Small intestine (tissue), 7 donors: ENCODE data around the gene NKIRAS2. TPM values are rescaled to one million over a fixed set of nuclear protein-coding genes. Genes with fewer than 3 reads are reported as not detected.

ENCODE experiments used
- DNase-seq, 2 donors: peaks; one replicate each; pipeline versions ENCODE4 v3.0.0 to v3.0.0-alpha.2; 2013
- FAIRE-seq: peaks from 2 replicates; lab custom pipeline; 2012; peaks lifted over from hg19 to GRCh38; lab: Jason Lieb, UNC
- H3K27ac ChIP-seq, 3 donors: one replicate each; pipeline ENCODE4 v1.5.1; 2013; ENCODE audit warnings: low read length in 2 of 3, mild to moderate bottlenecking in 2 of 3, control low read depth in 1 of 3, inconsistent platforms in 1 of 3, low read depth in 1 of 3, moderate library complexity in 1 of 3
- H3K27me3 ChIP-seq, 3 donors: one replicate each; pipeline ENCODE4 v1.6.1; 2013; ENCODE audit warnings: low read length in 3 of 3, inconsistent platforms in 1 of 3; ENCODE audit not compliant: control insufficient read depth in 3 of 3, insufficient read depth in 3 of 3
- H3K36me3 ChIP-seq, 3 donors: one replicate each; pipeline ENCODE4 v1.6.1; 2013; ENCODE audit warnings: low read length in 3 of 3, inconsistent platforms in 1 of 3, low read depth in 1 of 3, mild to moderate bottlenecking in 1 of 3, moderate library complexity in 1 of 3; ENCODE audit not compliant: control insufficient read depth in 3 of 3, insufficient read depth in 2 of 3
- H3K4me1 ChIP-seq, 3 donors: one replicate each; pipeline ENCODE4 v1.6.1; 2013; ENCODE audit warnings: low read length in 2 of 3, inconsistent platforms in 1 of 3, low read depth in 1 of 3, mild to moderate bottlenecking in 1 of 3, moderate library complexity in 1 of 3; ENCODE audit not compliant: control insufficient read depth in 3 of 3, insufficient read depth in 2 of 3
- H3K4me3 ChIP-seq, 3 donors: one replicate each; pipeline ENCODE4 v1.5.1; 2013; ENCODE audit warnings: low read length in 3 of 3, control low read depth in 1 of 3, inconsistent platforms in 1 of 3, low read depth in 1 of 3, mild to moderate bottlenecking in 1 of 3, moderate library complexity in 1 of 3
- H3K9me3 ChIP-seq, 2 donors: one replicate each; pipeline ENCODE4 v1.6.1; 2013; ENCODE audit warnings: low read depth in 1 of 2, low read length in 1 of 2; ENCODE audit not compliant: control insufficient read depth in 2 of 2, insufficient read depth in 1 of 2
- WGBS, 3 donors: extraction: QIAGEN DNeasy Blood & Tissue Kit; methylation state at CpG; one replicate each; pipeline ENCODE4 v1.1.7; 2013; 5-methylcytosine and 5-hydroxymethylcytosine counted together
- polyA plus RNA-seq, 4 donors: library from polyadenylated mRNA; stranded (reverse) in 3 of 4; unstranded in 1 of 4; fragments of 200-250 nt in 3 of 4; fragments of 120-200 nt in 1 of 4; gene quantifications; one replicate each; pipeline versions ENCODE4 v1.2.1 to v1.2.3, GENCODE V29; 2013
- donor health status: healthy with polysubstance abuse.
- donor health status: control.
- donor health status: control.
- donor health status: Bipolar disorder and iron deficiency.
- donor health status: healthy.

Gene NKIRAS2
- polyA plus RNA-seq, 4 donors = 21.1 to 38.8 (median 26.1) TPM

- FAIRE-seq (no peak), DNase-seq (no peak)
- peaks cover 0 to 11% (median 0%) of the 10 kb centered on the region in 3 donors for H3K36me3 ChIP-seq
- 70 to 74% (median 71%) methylated on average over 5 of the region's 5 CpGs for WGBS, 3 donors
- H3K9me3 ChIP-seq = no peaks in the 10 kb centered on the region
- no peaks in the 10 kb centered on the region for H3K4me1 ChIP-seq
- no peak overlapping the region for H3K27ac ChIP-seq
- H3K4me3 ChIP-seq = no peak overlapping the region
- H3K27me3 ChIP-seq = peaks cover 0 to 13% (median 4%) of the 10 kb centered on the region in 3 donors
These were observed 18.5 kb downstream of the NKIRAS2 start for GRCh38 chr17:42038221-42038973.

GRCh38 chr17:42039794-42040763, 20.2 kb downstream of the NKIRAS2 start:
- H3K4me3 ChIP-seq = peak overlapping the region in 1 of 3 donors; percentile 12
- peaks cover 0 to 13% (median 0%) of the 10 kb centered on the region in 3 donors for H3K36me3 ChIP-seq
- no peaks in the 10 kb centered on the region for H3K4me1 ChIP-seq
- H3K9me3 ChIP-seq = no peaks in the 10 kb centered on the region
- DNase-seq (peak in 1 of 2 donors; percentile 39), FAIRE-seq (no peak)
- H3K27me3 ChIP-seq = peaks cover 0 to 13% (median 4%) of the 10 kb centered on the region in 3 donors
- no peak overlapping the region for H3K27ac ChIP-seq
- WGBS, 3 donors = 39 to 51% (median 41%) methylated on average over 61 to 77 of the region's 77 CpGs

- Histone ChIP-seq H3K27me3 (peaks cover 0 to 13% (median 4%) of the 10 kb centered on the region in 3 donors), H3K36me3 (peaks cover 0 to 14% (median 0%) of the 10 kb centered on the region in 3 donors), H3K4me3 (no peak overlapping the region), H3K4me1 (no peaks in the 10 kb centered on the region), H3K27ac (no peak overlapping the region), H3K9me3 (no peaks in the 10 kb centered on the region)
- DNase-seq (no peak), FAIRE-seq (no peak)
- WGBS, 3 donors = 94 to 97% (median 96%) methylated on average over 10 of the region's 10 CpGs
These were observed 20.9 kb downstream of the NKIRAS2 start for GRCh38 chr17:42040818-42041217.

GRCh38 chr17:42041619-42042018, 21.7 kb downstream of the NKIRAS2 start:
- Histone ChIP-seq H3K9me3 (no peaks in the 10 kb centered on the region), H3K27me3 (peaks cover 0 to 13% (median 4%) of the 10 kb centered on the region in 3 donors), H3K36me3 (peaks cover 0 to 16% (median 0%) of the 10 kb centered on the region in 3 donors), H3K4me3 (no peak overlapping the region), H3K4me1 (no peaks in the 10 kb centered on the region), H3K27ac (no peak overlapping the region)
- FAIRE-seq = no peak
- DNase-seq = no peak

- H3K27me3 ChIP-seq = peaks cover 0 to 13% (median 4%) of the 10 kb centered on the region in 3 donors
- peaks cover 0 to 16% (median 0%) of the 10 kb centered on the region in 3 donors for H3K36me3 ChIP-seq
- H3K4me1 ChIP-seq = no peaks in the 10 kb centered on the region
- 89 to 91% (median 89%) methylated on average over 20 of the region's 20 CpGs for WGBS, 3 donors
- H3K27ac ChIP-seq = no peak overlapping the region
- H3K9me3 ChIP-seq = no peaks in the 10 kb centered on the region
- no peak overlapping the region for H3K4me3 ChIP-seq
- FAIRE-seq (no peak), DNase-seq (no peak)
These were observed 22.9 kb downstream of the NKIRAS2 start for GRCh38 chr17:42042598-42043319.

- DNase-seq (no peak), FAIRE-seq (no peak)
- Histone ChIP-seq H3K4me3 (no peak overlapping the region), H3K9me3 (no peaks in the 10 kb centered on the region), H3K4me1 (peaks cover 0 to 7% (median 0%) of the 10 kb centered on the region in 3 donors), H3K36me3 (peaks cover 0 to 16% (median 0%) of the 10 kb centered on the region in 3 donors), H3K27me3 (no peaks in the 10 kb centered on the region), H3K27ac (no peak overlapping the region)
- WGBS, 3 donors = 86 to 89% (median 88%) methylated on average over 1 of the region's 1 CpG
These were observed 25.8 kb downstream of the NKIRAS2 start for GRCh38 chr17:42045719-42046118.

- H3K27me3 ChIP-seq = peaks cover 0 to under 1% (median 0%) of the 10 kb centered on the region in 3 donors
- H3K4me1 ChIP-seq = peaks cover 0 to 7% (median 0%) of the 10 kb centered on the region in 3 donors
- H3K9me3 ChIP-seq = no peaks in the 10 kb centered on the region
- no peak for DNase-seq
- FAIRE-seq = no peak
- 85% methylated on average over 12 of the region's 12 CpGs for WGBS, 3 donors
- peaks cover 0 to 16% (median 0%) of the 10 kb centered on the region in 3 donors for H3K36me3 ChIP-seq
- H3K27ac ChIP-seq = no peak overlapping the region
- H3K4me3 ChIP-seq = no peak overlapping the region
These were observed 27.5 kb downstream of the NKIRAS2 start for GRCh38 chr17:42047343-42047742.
